Right lobe of liver (tissue), 6 donors: ENCODE results near the gene WDR54. TPM values are rescaled to one million over a fixed set of nuclear protein-coding genes. Genes with fewer than 3 reads are reported as not detected.

Source experiments
- ATAC-seq, 4 donors: fragments of 200-7000 bp; cut with Tn5 transposase; one replicate each; pipeline ENCODE4 v1.9.1; 2020; ENCODE audit warnings: mild to moderate bottlenecking in 4 of 4, moderate library complexity in 4 of 4
- DNase-seq, 3 donors: peaks; one replicate each; pipeline ENCODE4 v3.0.0-alpha.2; 2020
- H3K27ac ChIP-seq, 3 donors: fragments of 200-600 bp; one replicate each; pipeline ENCODE4 v1.8.0; 2022
- H3K27me3 ChIP-seq, 2 donors: fragments of 200-600 bp; one replicate each; pipeline ENCODE4 v1.8.0; 2022
- H3K36me3 ChIP-seq, 4 donors: fragments of 200-600 bp; sonication (generic) in 1 of 4; one replicate each; pipeline versions ENCODE4 v1.5.1 to v1.8.0; 2017 to 2022; ENCODE audit warnings: control low read depth in 1 of 4
- H3K4me1 ChIP-seq, 4 donors: fragments of 200-600 bp; sonication (generic) in 1 of 4; one replicate each; pipeline versions ENCODE4 v1.5.1 to v1.8.0; 2017 to 2022; ENCODE audit warnings: control low read depth in 1 of 4
- H3K4me3 ChIP-seq, 3 donors: fragments of 200-600 bp; one replicate each; pipeline ENCODE4 v1.8.0; 2022
- H3K9me3 ChIP-seq, 4 donors: fragments of 200-600 bp; sonication (generic) in 1 of 4; one replicate each; pipeline versions ENCODE4 v1.5.1 to v1.8.0; 2017 to 2022; ENCODE audit warnings: control low read depth in 1 of 4
- CTCF ChIP-seq, 4 donors: fragments of 200-600 bp in 3 of 4; fragments of 450-650 bp in 1 of 4; IDR thresholded peaks; one replicate each; pipeline versions ENCODE4 v1.5.1 to v1.8.0; 2016 to 2022; ENCODE audit warnings: antibody characterized with exemption in 4 of 4, mild to moderate bottlenecking in 2 of 4
- POLR2A ChIP-seq: fragments of 450-650 bp; IDR thresholded peaks from one replicate; pipeline ENCODE4 v1.6.1; 2017; ENCODE audit warnings: antibody characterized with exemption, mild to moderate bottlenecking
- WGBS: methylation state at CpG from one replicate; pipeline ENCODE4 v1.1.6; 2018; ENCODE audit warnings: low coverage, low lambda C conversion rate; ENCODE audit not compliant: insufficient coverage; ENCODE audit errors: missing lambda C conversion rate; 5-methylcytosine and 5-hydroxymethylcytosine counted together
- intact Hi-C, 2 donors: fragments of 100-400 bp; cut with DNase I; formaldehyde crosslinking; loops; one replicate each; pipeline versions ENCODE4 v1.11.2 to v1.14.1; 2022
- total RNA-seq, 6 experiments: library from RNA; depleted of rRNA in 2 of 6; stranded (reverse); fragments of >200 nt in 2 of 6; fragmentation: NEBNext Ultra II Directional in 3 of 6; extraction: Animal tissue kit (Norgen Biotek cat#: 25700) in 3 of 6; gene quantifications; one replicate each; pipeline versions ENCODE4 v1.1.0 to v1.2.4, GENCODE V29; 2016 to 2023
- donor health status: DM: no; HTN: yes; CAD: no.
- donor health status: DM: no; HTN: no; CAD: no.
- donor health status: DM: no; HTN: no; CAD: no.
- donor health status: DM: no; HTN: yes; CAD: no.
- donor health status: DM: no; HTN: yes; CAD: no.

WDR54 gene
- total RNA-seq, 6 experiments from 2014 or later, result 1.6 to 5.3 (median 2.2) TPM

- ATAC-seq, result no peak
Measured at GRCh38 chr2:74387346-74387745, 34.2 kb upstream of the WDR54 start.

DNA sequence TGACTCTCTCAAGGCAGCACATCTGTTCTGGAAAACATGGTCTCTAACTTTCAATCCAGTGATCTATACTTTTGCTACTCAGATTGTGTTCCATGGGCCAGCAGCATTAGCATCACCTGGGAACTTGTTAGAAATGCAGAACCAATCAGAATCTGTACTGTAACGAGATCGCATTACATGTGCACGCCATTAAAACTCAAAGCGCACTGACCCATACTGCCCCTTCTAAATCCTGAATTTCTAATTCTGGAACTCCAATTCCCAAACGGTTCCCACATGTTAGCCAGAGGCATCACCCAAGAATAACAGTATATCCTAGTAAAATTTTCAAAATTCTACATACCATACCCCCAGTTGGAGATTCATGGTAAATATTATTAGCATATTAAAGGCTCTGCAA is 30.9 kb upstream of the WDR54 start:
- Histone ChIP-seq H3K27ac (no peak overlapping the region), H3K9me3 (no peaks in the 10 kb centered on the region), H3K27me3 (no peaks in the 10 kb centered on the region), H3K4me1 (peaks cover 0 to 22% (median 10%) of the 10 kb centered on the region in 4 donors), H3K4me3 (peak overlapping the region; percentile 84 to 96 (median 92)), H3K36me3 (no peaks in the 10 kb centered on the region)
- no peak for ATAC-seq
- no peak for DNase-seq
- intact Hi-C loops, result no loop called here
- WGBS, result 73% methylated on average over 5 of the region's 5 CpGs
- TF ChIP-seq POLR2A, result no peak
- TF ChIP-seq CTCF (IDR thresholded peaks at IDR 0.05), result no peak

More at GRCh38 chr2:74387346-74387745, 34.2 kb upstream of the WDR54 start:
- H3K4me3 ChIP-seq, result no peak overlapping the region
- TF ChIP-seq CTCF (IDR thresholded peaks at IDR 0.05) (no peak), POLR2A (no peak)
- peaks cover 0 to 31% (median 17%) of the 10 kb centered on the region in 4 donors for H3K4me1 ChIP-seq
- H3K27ac ChIP-seq, result no peak overlapping the region
- 67% methylated on average over 1 of the region's 1 CpG for WGBS
- H3K9me3 ChIP-seq, result no peaks in the 10 kb centered on the region
- H3K27me3 ChIP-seq, result no peaks in the 10 kb centered on the region
- no peak for DNase-seq
- H3K36me3 ChIP-seq, result no peaks in the 10 kb centered on the region
- intact Hi-C loops, result loop anchor here in 1 of 2 donors (10.0 kb wide), 1 partner anchor 53 kb away; no protein-coding TSS in a partner anchor

DNA sequence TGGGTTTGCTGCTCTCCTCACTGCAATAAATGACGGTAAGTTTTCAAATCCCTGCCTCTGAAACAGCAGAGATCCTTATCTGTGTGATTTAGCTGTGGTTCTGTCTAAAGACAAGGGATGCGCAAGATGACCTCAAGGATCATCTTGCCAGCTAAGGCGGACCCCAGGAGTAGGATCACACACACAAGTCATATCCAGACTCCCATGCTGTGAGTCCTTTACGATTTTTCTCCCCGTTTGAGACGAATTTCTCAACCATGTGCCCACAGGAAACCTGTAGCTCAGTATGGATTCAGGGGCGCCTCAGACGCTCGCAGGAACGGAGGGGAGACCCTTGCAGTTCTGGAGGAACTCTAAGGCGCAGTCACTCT is 30.3 kb upstream of the WDR54 start:
- no peaks in the 10 kb centered on the region for H3K27me3 ChIP-seq
- no peaks in the 10 kb centered on the region for H3K9me3 ChIP-seq
- H3K4me1 ChIP-seq, result peaks cover 0 to 22% (median 10%) of the 10 kb centered on the region in 4 donors
- 6% methylated on average over 6 of the region's 11 CpGs for WGBS
- H3K4me3 ChIP-seq, result peak overlapping the region; percentile 84 to 96 (median 92)
- TF ChIP-seq CTCF (IDR thresholded peaks at IDR 0.05) (no peak), POLR2A (no peak)
- ATAC-seq (peak in 3 of 4 donors; percentile 30 to 52 (median 50)), DNase-seq (no peak)
- H3K36me3 ChIP-seq, result no peaks in the 10 kb centered on the region
- H3K27ac ChIP-seq, result peak overlapping the region; percentile 87 to 97 (median 90)
- intact Hi-C loops, result no loop called here

- H3K27me3 ChIP-seq, result no peaks in the 10 kb centered on the region
- intact Hi-C loops, result no loop called here
- no peaks in the 10 kb centered on the region for H3K36me3 ChIP-seq
- peak overlapping the region; percentile 84 to 96 (median 92) for H3K4me3 ChIP-seq
- DNase-seq (peak; percentile 93 to 96 (median 95)), ATAC-seq (peak; percentile 93 to 98 (median 96))
- H3K4me1 ChIP-seq, result peaks cover 0 to 22% (median 10%) of the 10 kb centered on the region in 4 donors
- no peaks in the 10 kb centered on the region for H3K9me3 ChIP-seq
- peak; percentile 90 to 97 (median 96) for TF ChIP-seq CTCF (IDR thresholded peaks at IDR 0.05)
- peak; percentile 34 for TF ChIP-seq POLR2A
- under 1% methylated on average over 44 of the region's 62 CpGs for WGBS
- peak overlapping the region; percentile 87 to 97 (median 90) for H3K27ac ChIP-seq
Measured at GRCh38 chr2:74391580-74392448, 29.7 kb upstream of the WDR54 start.
